Activated T-helper 2 cell treated with anti-CD3 and anti-CD28 coated beads, Interferon-gamma antibody, Interleukin-2, Interleukin-4, amounts not matched to agents 10 μg/mL and 5 μg/mL and 100 μg/mL, durations not matched to agents 14 hours and 24 hours and 36 hours (primary cell): Measurements from ENCODE around the gene ZBTB17. TPM values are rescaled to one million over a fixed set of nuclear protein-coding genes. Genes with fewer than 3 reads are reported as not detected.
"Not testable (repeated sequence)": the region's sequence is repeated elsewhere in the genome, so short reads cannot be mapped to it uniquely, and the experiment has no call there.

Experiments used
- DNase-seq: peaks from one replicate; pipeline ENCODE4 v3.0.0; 2021; ENCODE audit warnings: low spot score
- H3K27ac Mint-ChIP-seq: one replicate; pipeline ENCODE4 v1.8.0; 2021; ENCODE audit warnings: mixed read lengths
- H3K27me3 Mint-ChIP-seq: one replicate; pipeline ENCODE4 v1.8.0; 2021; ENCODE audit warnings: low read depth, mixed read lengths
- H3K36me3 Mint-ChIP-seq: one replicate; pipeline ENCODE4 v1.8.0; 2021; ENCODE audit warnings: low read depth, mixed read lengths
- H3K4me1 Mint-ChIP-seq: one replicate; pipeline ENCODE4 v1.8.0; 2021; ENCODE audit warnings: low read depth, mixed read lengths
- H3K4me3 Mint-ChIP-seq: one replicate; pipeline ENCODE4 v1.8.0; 2021; ENCODE audit warnings: low read depth, mild to moderate bottlenecking, moderate library complexity, mixed read lengths
- H3K9me3 Mint-ChIP-seq: one replicate; pipeline ENCODE4 v1.8.0; 2021; ENCODE audit warnings: mixed read lengths
- intact Hi-C: fragments of 100-400 bp; cut with micrococcal nuclease; formaldehyde crosslinking; loops from one replicate; pipeline ENCODE4 v1.15.1; 2023
- total RNA-seq: library from RNA; stranded (reverse); gene quantifications from 2 replicates; pipeline ENCODE4 v1.2.3, GENCODE V29; 2022

The ZBTB17 gene
- total RNA-seq, 1 donor from 2014 or later = 67.8 TPM

GRCh38 chr1:15937146-15937545 lies 38.8 kb downstream of the ZBTB17 start:
- no peak overlapping the region for H3K4me3 Mint-ChIP-seq
- intact Hi-C loops = no loop called here
- H3K4me1 Mint-ChIP-seq = peaks cover 12% of the 10 kb centered on the region
- no peaks in the 10 kb centered on the region for H3K27me3 Mint-ChIP-seq
- peak overlapping the region; percentile 77 for H3K27ac Mint-ChIP-seq
- no peaks in the 10 kb centered on the region for H3K9me3 Mint-ChIP-seq
- DNase-seq = no peak
- H3K36me3 Mint-ChIP-seq = peaks cover 79% of the 10 kb centered on the region

- no peaks in the 10 kb centered on the region for H3K27me3 Mint-ChIP-seq
- H3K36me3 Mint-ChIP-seq = peaks cover 90% of the 10 kb centered on the region
- H3K4me3 Mint-ChIP-seq = no peak overlapping the region
- intact Hi-C loops = no loop called here
- no peak overlapping the region for H3K27ac Mint-ChIP-seq
- H3K4me1 Mint-ChIP-seq = peaks cover 12% of the 10 kb centered on the region
- no peaks in the 10 kb centered on the region for H3K9me3 Mint-ChIP-seq
- no peak for DNase-seq
Measured at GRCh38 chr1:15936025-15936424, 39.9 kb downstream of the ZBTB17 start.

- H3K27ac Mint-ChIP-seq = no peak overlapping the region
- no peak overlapping the region for H3K4me3 Mint-ChIP-seq
- no peak for DNase-seq
- peaks cover 12% of the 10 kb centered on the region for H3K4me1 Mint-ChIP-seq
- H3K36me3 Mint-ChIP-seq = peaks cover 92% of the 10 kb centered on the region
- no peaks in the 10 kb centered on the region for H3K27me3 Mint-ChIP-seq
- intact Hi-C loops = no loop called here
- no peaks in the 10 kb centered on the region for H3K9me3 Mint-ChIP-seq
Measured at GRCh38 chr1:15935056-15935950, 40.6 kb downstream of the ZBTB17 start.

GRCh38 chr1:15934211-15935055 lies 41.5 kb downstream of the ZBTB17 start:
- intact Hi-C loops = no loop called here
- H3K27me3 Mint-ChIP-seq = no peaks in the 10 kb centered on the region
- H3K4me1 Mint-ChIP-seq = peaks cover 12% of the 10 kb centered on the region
- H3K9me3 Mint-ChIP-seq = no peaks in the 10 kb centered on the region
- DNase-seq = no peak
- H3K27ac Mint-ChIP-seq = no peak overlapping the region
- no peak overlapping the region for H3K4me3 Mint-ChIP-seq
- peaks cover 92% of the 10 kb centered on the region for H3K36me3 Mint-ChIP-seq

- DNase-seq = no peak
- Mint-ChIP-seq H3K36me3 (peaks cover 92% of the 10 kb centered on the region), H3K27me3 (no peaks in the 10 kb centered on the region), H3K9me3 (no peaks in the 10 kb centered on the region), H3K27ac (no peak overlapping the region), H3K4me1 (peaks cover 9% of the 10 kb centered on the region), H3K4me3 (no peak overlapping the region)
- intact Hi-C loops = no loop called here
Measured at GRCh38 chr1:15933684-15934083, 42.2 kb downstream of the ZBTB17 start.

- Mint-ChIP-seq H3K9me3 (no peaks in the 10 kb centered on the region), H3K27me3 (no peaks in the 10 kb centered on the region), H3K27ac (no peak overlapping the region), H3K4me3 (no peak overlapping the region), H3K36me3 (peaks cover 93% of the 10 kb centered on the region), H3K4me1 (peaks cover 6% of the 10 kb centered on the region)
- intact Hi-C loops = no loop called here
- DNase-seq = no peak
Measured at GRCh38 chr1:15932612-15933011, 43.3 kb downstream of the ZBTB17 start.

- H3K4me3 Mint-ChIP-seq = no peak overlapping the region
- H3K27ac Mint-ChIP-seq = no peak overlapping the region
- H3K4me1 Mint-ChIP-seq = peaks cover 2% of the 10 kb centered on the region
- H3K36me3 Mint-ChIP-seq = peaks cover 90% of the 10 kb centered on the region
- intact Hi-C loops = no loop called here
- H3K9me3 Mint-ChIP-seq = no peaks in the 10 kb centered on the region
- DNase-seq = no peak
- no peaks in the 10 kb centered on the region for H3K27me3 Mint-ChIP-seq
Measured at GRCh38 chr1:15931884-15932283, 44.0 kb downstream of the ZBTB17 start.

GRCh38 chr1:15931401-15931800 lies 44.5 kb downstream of the ZBTB17 start:
- H3K4me3 Mint-ChIP-seq = no peak overlapping the region
- H3K27ac Mint-ChIP-seq = no peak overlapping the region
- H3K4me1 Mint-ChIP-seq = peaks cover 2% of the 10 kb centered on the region
- H3K36me3 Mint-ChIP-seq = peaks cover 90% of the 10 kb centered on the region
- no peaks in the 10 kb centered on the region for H3K9me3 Mint-ChIP-seq
- intact Hi-C loops = no loop called here
- no peak for DNase-seq
- no peaks in the 10 kb centered on the region for H3K27me3 Mint-ChIP-seq

- Mint-ChIP-seq H3K27ac (no peak overlapping the region), H3K27me3 (no peaks in the 10 kb centered on the region), H3K36me3 (peaks cover 83% of the 10 kb centered on the region), H3K4me1 (peaks cover 2% of the 10 kb centered on the region), H3K9me3 (no peaks in the 10 kb centered on the region), H3K4me3 (no peak overlapping the region)
- intact Hi-C loops = no loop called here
- no peak for DNase-seq
Measured at GRCh38 chr1:15928971-15929965, 46.6 kb downstream of the ZBTB17 start.

- H3K4me1 Mint-ChIP-seq, H3K9me3 Mint-ChIP-seq, intact Hi-C loops, H3K4me3 Mint-ChIP-seq, H3K27me3 Mint-ChIP-seq, DNase-seq, H3K27ac Mint-ChIP-seq: not testable (repeated sequence)
- H3K36me3 Mint-ChIP-seq = peaks cover 80% of the 10 kb centered on the region
Measured at GRCh38 chr1:15926448-15926847, 49.5 kb downstream of the ZBTB17 start.

- intact Hi-C loops = no loop called here
- Mint-ChIP-seq H3K4me1 (peaks cover 21% of the 10 kb centered on the region), H3K36me3 (peaks cover 74% of the 10 kb centered on the region), H3K9me3 (no peaks in the 10 kb centered on the region), H3K4me3 (no peak overlapping the region), H3K27ac (no peak overlapping the region), H3K27me3 (no peaks in the 10 kb centered on the region)
- no peak for DNase-seq
Measured at GRCh38 chr1:15923241-15923640, 52.7 kb downstream of the ZBTB17 start.
